Right lobe of liver (tissue), 6 donors: ENCODE data around the gene GALNTL6. TPM values are rescaled to one million over a fixed set of nuclear protein-coding genes. Genes with fewer than 3 reads are reported as not detected.

ENCODE experiments used
- ATAC-seq, 4 donors: fragments of 200-7000 bp; cut with Tn5 transposase; one replicate each; pipeline ENCODE4 v1.9.1; 2020; ENCODE audit warnings: mild to moderate bottlenecking in 4 of 4, moderate library complexity in 4 of 4
- DNase-seq, 3 donors: peaks; one replicate each; pipeline ENCODE4 v3.0.0-alpha.2; 2020
- H3K27ac ChIP-seq, 3 donors: fragments of 200-600 bp; one replicate each; pipeline ENCODE4 v1.8.0; 2022
- H3K27me3 ChIP-seq, 2 donors: fragments of 200-600 bp; one replicate each; pipeline ENCODE4 v1.8.0; 2022
- H3K36me3 ChIP-seq, 4 donors: fragments of 200-600 bp; sonication (generic) in 1 of 4; one replicate each; pipeline versions ENCODE4 v1.5.1 to v1.8.0; 2017 to 2022; ENCODE audit warnings: control low read depth in 1 of 4
- H3K4me1 ChIP-seq, 4 donors: fragments of 200-600 bp; sonication (generic) in 1 of 4; one replicate each; pipeline versions ENCODE4 v1.5.1 to v1.8.0; 2017 to 2022; ENCODE audit warnings: control low read depth in 1 of 4
- H3K4me3 ChIP-seq, 3 donors: fragments of 200-600 bp; one replicate each; pipeline ENCODE4 v1.8.0; 2022
- H3K9me3 ChIP-seq, 4 donors: fragments of 200-600 bp; sonication (generic) in 1 of 4; one replicate each; pipeline versions ENCODE4 v1.5.1 to v1.8.0; 2017 to 2022; ENCODE audit warnings: control low read depth in 1 of 4
- POLR2A ChIP-seq: fragments of 450-650 bp; IDR thresholded peaks from one replicate; pipeline ENCODE4 v1.6.1; 2017; ENCODE audit warnings: antibody characterized with exemption, mild to moderate bottlenecking
- WGBS: methylation state at CpG from one replicate; pipeline ENCODE4 v1.1.6; 2018; ENCODE audit warnings: low coverage, low lambda C conversion rate; ENCODE audit not compliant: insufficient coverage; ENCODE audit errors: missing lambda C conversion rate; 5-methylcytosine and 5-hydroxymethylcytosine counted together
- intact Hi-C, 2 donors: fragments of 100-400 bp; cut with DNase I; formaldehyde crosslinking; loops; one replicate each; pipeline versions ENCODE4 v1.11.2 to v1.14.1; 2022
- total RNA-seq, 6 experiments: library from RNA; depleted of rRNA in 2 of 6; stranded (reverse); fragments of >200 nt in 2 of 6; fragmentation: NEBNext Ultra II Directional in 3 of 6; extraction: Animal tissue kit (Norgen Biotek cat#: 25700) in 3 of 6; gene quantifications; one replicate each; pipeline versions ENCODE4 v1.1.0 to v1.2.4, GENCODE V29; 2016 to 2023
- TF ChIP-seq, protein P1 (sequence below), 4 donors: fragments of 200-600 bp in 3 of 4; fragments of 450-650 bp in 1 of 4; IDR thresholded peaks; one replicate each; pipeline versions ENCODE4 v1.5.1 to v1.8.0; 2016 to 2022; ENCODE audit warnings: antibody characterized with exemption in 4 of 4, mild to moderate bottlenecking in 2 of 4
- donor health status: DM: no; HTN: yes; CAD: no.
- donor health status: DM: no; HTN: no; CAD: no.
- donor health status: DM: no; HTN: no; CAD: no.
- donor health status: DM: no; HTN: yes; CAD: no.
- donor health status: DM: no; HTN: yes; CAD: no.

Gene GALNTL6
- total RNA-seq, 6 experiments from 2014 or later: 0.15 to 1.1 (median 0.30) TPM; not detected in 3

- no peak for ATAC-seq
- H3K9me3 ChIP-seq: no peaks in the 10 kb centered on the region
- 58% methylated on average over 2 of the region's 2 CpGs for WGBS
Measured at GRCh38 chr4:172758586-172759340, 945.6 kb downstream of the GALNTL6 start.

DNA sequence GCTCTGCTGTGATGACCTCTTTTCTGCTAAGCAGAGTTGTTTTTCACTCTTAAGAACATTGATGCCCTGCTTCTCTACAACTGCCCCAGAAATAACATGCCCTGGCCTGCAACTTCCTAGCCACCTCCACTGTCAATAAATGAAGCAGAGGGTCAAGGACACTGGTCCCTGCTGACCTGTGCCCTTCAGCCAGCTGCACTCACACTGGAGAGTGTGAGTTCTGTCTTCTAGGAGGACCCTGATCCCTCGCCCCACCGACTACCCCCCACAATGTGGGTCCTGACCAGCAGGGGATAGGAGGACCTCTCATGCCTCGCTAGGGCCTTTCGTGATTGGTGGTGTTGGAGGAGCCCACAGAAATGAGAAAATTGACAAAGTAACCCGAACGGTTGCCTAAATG, 947.3 kb downstream of the GALNTL6 start:
- Histone ChIP-seq H3K36me3 (no peaks in the 10 kb centered on the region), H3K27me3 (no peaks in the 10 kb centered on the region), H3K4me1 (no peaks in the 10 kb centered on the region), H3K9me3 (no peaks in the 10 kb centered on the region), H3K27ac (no peak overlapping the region), H3K4me3 (no peak overlapping the region)
- DNase-seq (no peak), ATAC-seq (no peak)
- intact Hi-C loops: no loop called here
- TF ChIP-seq POLR2A: no peak
- TF ChIP-seq, protein P1, sequence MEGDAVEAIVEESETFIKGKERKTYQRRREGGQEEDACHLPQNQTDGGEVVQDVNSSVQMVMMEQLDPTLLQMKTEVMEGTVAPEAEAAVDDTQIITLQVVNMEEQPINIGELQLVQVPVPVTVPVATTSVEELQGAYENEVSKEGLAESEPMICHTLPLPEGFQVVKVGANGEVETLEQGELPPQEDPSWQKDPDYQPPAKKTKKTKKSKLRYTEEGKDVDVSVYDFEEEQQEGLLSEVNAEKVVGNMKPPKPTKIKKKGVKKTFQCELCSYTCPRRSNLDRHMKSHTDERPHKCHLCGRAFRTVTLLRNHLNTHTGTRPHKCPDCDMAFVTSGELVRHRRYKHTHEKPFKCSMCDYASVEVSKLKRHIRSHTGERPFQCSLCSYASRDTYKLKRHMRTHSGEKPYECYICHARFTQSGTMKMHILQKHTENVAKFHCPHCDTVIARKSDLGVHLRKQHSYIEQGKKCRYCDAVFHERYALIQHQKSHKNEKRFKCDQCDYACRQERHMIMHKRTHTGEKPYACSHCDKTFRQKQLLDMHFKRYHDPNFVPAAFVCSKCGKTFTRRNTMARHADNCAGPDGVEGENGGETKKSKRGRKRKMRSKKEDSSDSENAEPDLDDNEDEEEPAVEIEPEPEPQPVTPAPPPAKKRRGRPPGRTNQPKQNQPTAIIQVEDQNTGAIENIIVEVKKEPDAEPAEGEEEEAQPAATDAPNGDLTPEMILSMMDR (IDR thresholded peaks at IDR 0.05): no peak
- WGBS: 74% methylated on average over 6 of the region's 6 CpGs

More at GRCh38 chr4:172758586-172759340, 945.6 kb downstream of the GALNTL6 start:
- no peak overlapping the region for H3K27ac ChIP-seq
- DNase-seq: no peak
- no peaks in the 10 kb centered on the region for H3K4me1 ChIP-seq
- no peak overlapping the region for H3K4me3 ChIP-seq
- TF ChIP-seq POLR2A: no peak
- TF ChIP-seq, protein P1 (IDR thresholded peaks at IDR 0.05): no peak
- H3K27me3 ChIP-seq: no peaks in the 10 kb centered on the region
- H3K36me3 ChIP-seq: no peaks in the 10 kb centered on the region
- intact Hi-C loops: no loop called here

DNA sequence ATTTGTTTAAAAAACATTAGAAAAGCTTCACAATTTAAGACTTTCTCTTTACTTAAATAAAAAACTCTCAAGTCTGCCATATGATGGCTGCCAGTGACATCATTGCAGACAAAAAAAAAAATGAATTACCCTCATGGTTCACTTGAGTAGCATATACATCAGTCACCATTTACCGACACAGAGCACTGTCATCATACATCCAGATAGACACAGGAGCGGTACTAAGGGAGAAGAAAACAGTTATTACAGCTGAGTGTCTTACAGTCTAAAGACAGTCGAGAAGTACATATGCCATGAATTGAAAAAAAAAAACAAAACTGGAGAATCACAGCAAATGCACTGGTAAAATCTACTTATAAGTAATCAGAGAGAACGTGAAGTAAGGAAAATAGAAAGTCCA, 949.7 kb downstream of the GALNTL6 start:
- Histone ChIP-seq H3K9me3 (no peaks in the 10 kb centered on the region), H3K36me3 (no peaks in the 10 kb centered on the region), H3K4me1 (no peaks in the 10 kb centered on the region), H3K27me3 (no peaks in the 10 kb centered on the region), H3K27ac (no peak overlapping the region), H3K4me3 (no peak overlapping the region)
- DNase-seq: no peak
- TF ChIP-seq, protein P1 (IDR thresholded peaks at IDR 0.05): no peak
- TF ChIP-seq POLR2A: no peak
- intact Hi-C loops: no loop called here
- 43% methylated on average over 4 of the region's 4 CpGs for WGBS
- ATAC-seq: no peak

GRCh38 chr4:172770787-172771186, 957.6 kb downstream of the GALNTL6 start:
- intact Hi-C loops: no loop called here
- Histone ChIP-seq H3K27me3 (no peaks in the 10 kb centered on the region), H3K27ac (no peak overlapping the region), H3K9me3 (no peaks in the 10 kb centered on the region), H3K36me3 (no peaks in the 10 kb centered on the region), H3K4me1 (no peaks in the 10 kb centered on the region), H3K4me3 (no peak overlapping the region)
- no peak for TF ChIP-seq POLR2A
- TF ChIP-seq, protein P1 (IDR thresholded peaks at IDR 0.05): no peak
- no peak for DNase-seq
- no peak for ATAC-seq
